ENCODE measurements around the gene LSM14A. TPM values are rescaled to one million over a fixed set of nuclear protein-coding genes. Genes with fewer than 3 reads are reported as not detected.
"Not testable (repeated sequence)": the region's sequence is repeated elsewhere in the genome, so short reads cannot be mapped to it uniquely, and the experiment has no call there.

The LSM14A gene
- total RNA-seq, 1 experiment from 2014 or later = 67.4 TPM

GRCh38 chr19:34214040-34214439, 41.7 kb downstream of the LSM14A start:
- CTCF ChIA-PET = no interaction called here
- no peak overlapping the region for H3K4me2 ChIP-seq (ENCODE audit: low read length)
- H4K20me1 ChIP-seq (ENCODE audit: low read length) = peaks cover 8% of the 10 kb centered on the region; the same call in 1 of the 2 replicates
- H3K27ac ChIP-seq (ENCODE audit: low read length) = no peak overlapping the region
- H3K9ac ChIP-seq (ENCODE audit: low read length) = no peak overlapping the region
- no TSS peak for BruUV-seq (replicated peaks)
- DNase-seq (no peak), ATAC-seq (no peak)
- peaks cover 3% of the 10 kb centered on the region for H3F3A ChIP-seq (ENCODE audit: low read length, unreplicated experiment)
- intact Hi-C loops (cut with micrococcal nuclease) = no loop called here
- no peaks in the 10 kb centered on the region for H3K9me2 ChIP-seq (replicated peaks; ENCODE audit: low read length)
- H3K27me3 ChIP-seq (ENCODE audit: low read length) = no peaks in the 10 kb centered on the region
- peaks cover 16% of the 10 kb centered on the region for H3K4me1 ChIP-seq (ENCODE audit: insufficient read depth, low read length)
- no peaks in the 10 kb centered on the region for H3K9me3 ChIP-seq (ENCODE audit: low read length)
- TF ChIP-seq EZH2 (IDR thresholded peaks at IDR 0.05; ENCODE audit: low read length, unreplicated experiment) = no peak
- no peak for TF ChIP-seq CTCF (conservative IDR thresholded peaks at IDR 0.05; ENCODE audit: low read depth, low read length)
- TF ChIP-seq EZH2phosphoT487 (IDR thresholded peaks at IDR 0.05; ENCODE audit: borderline replicate concordance, low read length) = no peak
- no peaks in the 10 kb centered on the region for H3K79me2 ChIP-seq (ENCODE audit: low read length)
- H3K4me3 ChIP-seq (ENCODE audit: low read length) = no peak overlapping the region
- peaks cover 3% of the 10 kb centered on the region; the same call in 1 of the 2 replicates for H3K36me3 ChIP-seq (ENCODE audit: low read depth, low read length)
- POLR2A ChIA-PET (ENCODE audit: unreplicated experiment) = no interaction called here
- no peak overlapping the region for H2AFZ ChIP-seq (ENCODE audit: low read length)

GRCh38 chr19:34215006-34215665, 42.8 kb downstream of the LSM14A start:
- no peak overlapping the region for H2AFZ ChIP-seq (ENCODE audit: low read length)
- no peaks in the 10 kb centered on the region for H3K27me3 ChIP-seq (ENCODE audit: low read length)
- intact Hi-C loops (cut with micrococcal nuclease) = no loop called here
- 0 out of 2 replicates have a peak, but pooled peaks cover 9% of the 10 kb centered on the region for H3K79me2 ChIP-seq (ENCODE audit: low read length)
- ATAC-seq = no peak
- no peak for DNase-seq
- ChIA-PET POLR2A (ENCODE audit: unreplicated experiment) (no interaction called here), CTCF (no interaction called here)
- peaks cover 3% of the 10 kb centered on the region; the same call in 1 of the 2 replicates for H3K36me3 ChIP-seq (ENCODE audit: low read depth, low read length)
- peaks cover 15% of the 10 kb centered on the region; the same call in 1 of the 2 replicates for H4K20me1 ChIP-seq (ENCODE audit: low read length)
- H3K4me3 ChIP-seq (ENCODE audit: low read length) = no peak overlapping the region
- no peaks in the 10 kb centered on the region for H3K9me3 ChIP-seq (ENCODE audit: low read length)
- no peak overlapping the region for H3K27ac ChIP-seq (ENCODE audit: low read length)
- H3K9me2 ChIP-seq (replicated peaks; ENCODE audit: low read length) = no peaks in the 10 kb centered on the region
- TF ChIP-seq CTCF (conservative IDR thresholded peaks at IDR 0.05; ENCODE audit: low read depth, low read length) (no peak), EZH2 (IDR thresholded peaks at IDR 0.05; ENCODE audit: low read length, unreplicated experiment) (no peak), EZH2phosphoT487 (IDR thresholded peaks at IDR 0.05; ENCODE audit: borderline replicate concordance, low read length) (no peak)
- H3K9ac ChIP-seq (ENCODE audit: low read length) = no peak overlapping the region
- peaks cover 16% of the 10 kb centered on the region for H3K4me1 ChIP-seq (ENCODE audit: insufficient read depth, low read length)
- peaks cover 3% of the 10 kb centered on the region for H3F3A ChIP-seq (ENCODE audit: low read length, unreplicated experiment)
- BruUV-seq (replicated peaks) = no TSS peak
- no peak overlapping the region for H3K4me2 ChIP-seq (ENCODE audit: low read length)

DNA sequence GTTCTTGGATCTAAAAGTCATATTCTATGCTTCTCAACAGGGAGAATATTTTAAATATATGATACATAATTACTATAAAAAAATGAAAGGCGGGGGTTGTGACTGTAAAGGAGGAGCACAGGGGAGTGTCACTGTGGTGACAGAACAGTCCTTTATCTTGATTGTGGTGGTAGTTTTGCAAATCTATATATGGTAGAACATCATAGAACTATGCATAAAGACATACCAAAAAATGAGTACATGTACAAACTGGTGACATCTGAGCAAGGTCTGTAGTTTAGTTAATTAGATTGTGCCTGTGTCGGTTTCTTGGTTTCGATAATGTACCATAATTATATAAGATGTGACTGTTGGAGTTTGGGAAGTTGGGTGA, 43.3 kb downstream of the LSM14A start:
- H4K20me1 ChIP-seq (ENCODE audit: low read length) = peaks cover 15% of the 10 kb centered on the region; the same call in 1 of the 2 replicates
- no peaks in the 10 kb centered on the region for H3K9me2 ChIP-seq (replicated peaks; ENCODE audit: low read length)
- H3K9me3 ChIP-seq (ENCODE audit: low read length) = no peaks in the 10 kb centered on the region
- ChIA-PET CTCF (no interaction called here), POLR2A (ENCODE audit: unreplicated experiment) (no interaction called here)
- H3F3A ChIP-seq (ENCODE audit: low read length, unreplicated experiment) = peaks cover 3% of the 10 kb centered on the region
- TF ChIP-seq EZH2phosphoT487 (IDR thresholded peaks at IDR 0.05; ENCODE audit: borderline replicate concordance, low read length) (no peak), CTCF (conservative IDR thresholded peaks at IDR 0.05; ENCODE audit: low read depth, low read length) (no peak), EZH2 (IDR thresholded peaks at IDR 0.05; ENCODE audit: low read length, unreplicated experiment) (no peak)
- no peak overlapping the region for H3K4me2 ChIP-seq (ENCODE audit: low read length)
- ATAC-seq (no peak), DNase-seq (no peak)
- H3K27me3 ChIP-seq (ENCODE audit: low read length) = no peaks in the 10 kb centered on the region
- intact Hi-C loops (cut with micrococcal nuclease) = no loop called here
- H3K79me2 ChIP-seq (ENCODE audit: low read length) = 0 out of 2 replicates have a peak, but pooled peaks cover 9% of the 10 kb centered on the region
- no TSS peak for BruUV-seq (replicated peaks)
- no peak overlapping the region for H3K9ac ChIP-seq (ENCODE audit: low read length)
- no peak overlapping the region for H2AFZ ChIP-seq (ENCODE audit: low read length)
- H3K4me1 ChIP-seq (ENCODE audit: insufficient read depth, low read length) = peaks cover 16% of the 10 kb centered on the region
- peaks cover 2% of the 10 kb centered on the region; the same call in 1 of the 2 replicates for H3K36me3 ChIP-seq (ENCODE audit: low read depth, low read length)
- no peak overlapping the region for H3K27ac ChIP-seq (ENCODE audit: low read length)
- H3K4me3 ChIP-seq (ENCODE audit: low read length) = no peak overlapping the region

DNA sequence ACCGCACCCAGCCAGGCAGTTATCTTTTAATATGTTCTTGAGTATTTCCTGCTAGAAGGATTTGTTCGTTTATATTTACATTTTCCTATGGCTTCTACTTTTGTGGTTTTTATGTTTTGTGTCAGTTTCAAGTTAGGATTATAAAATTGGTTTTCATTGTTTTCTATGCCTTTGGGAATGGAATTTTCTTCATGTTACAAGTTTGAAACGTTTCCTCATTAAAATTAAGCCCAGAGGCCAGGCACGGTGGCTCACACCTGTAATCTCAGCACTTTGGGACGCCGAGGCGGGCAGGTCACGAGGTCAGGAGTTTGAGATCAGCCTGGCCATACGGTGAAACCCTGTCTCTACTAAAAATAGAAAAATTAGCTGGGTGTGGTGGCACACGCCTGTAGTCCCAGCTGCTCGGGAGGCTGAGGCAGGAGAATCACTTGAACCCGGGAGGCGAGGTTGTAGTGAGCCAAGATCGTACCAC, 44.5 kb downstream of the LSM14A start:
- CTCF ChIA-PET = interaction anchor here (0.7 kb wide), 1 partner anchor 17 kb away, joined by 4 read pairs; no protein-coding TSS in a partner anchor
- H4K20me1 ChIP-seq (ENCODE audit: low read length) = peaks cover 15% of the 10 kb centered on the region; the same call in 1 of the 2 replicates
- H3K4me2 ChIP-seq (ENCODE audit: low read length); H3F3A ChIP-seq (ENCODE audit: low read length, unreplicated experiment); H3K27ac ChIP-seq (ENCODE audit: low read length); BruUV-seq (replicated peaks); ATAC-seq; H3K36me3 ChIP-seq (ENCODE audit: low read depth, low read length); H3K9me2 ChIP-seq (replicated peaks; ENCODE audit: low read length); DNase-seq; POLR2A ChIA-PET (ENCODE audit: unreplicated experiment); H3K27me3 ChIP-seq (ENCODE audit: low read length); H3K79me2 ChIP-seq (ENCODE audit: low read length); H3K4me3 ChIP-seq (ENCODE audit: low read length); H3K9ac ChIP-seq (ENCODE audit: low read length); H3K9me3 ChIP-seq (ENCODE audit: low read length); H2AFZ ChIP-seq (ENCODE audit: low read length); intact Hi-C loops (cut with micrococcal nuclease): not testable (repeated sequence)
- H3K4me1 ChIP-seq (ENCODE audit: insufficient read depth, low read length) = peaks cover 16% of the 10 kb centered on the region

Data from PC-3 (cell line).